ENCODE measurements around the gene CRYBB2.

DNA sequence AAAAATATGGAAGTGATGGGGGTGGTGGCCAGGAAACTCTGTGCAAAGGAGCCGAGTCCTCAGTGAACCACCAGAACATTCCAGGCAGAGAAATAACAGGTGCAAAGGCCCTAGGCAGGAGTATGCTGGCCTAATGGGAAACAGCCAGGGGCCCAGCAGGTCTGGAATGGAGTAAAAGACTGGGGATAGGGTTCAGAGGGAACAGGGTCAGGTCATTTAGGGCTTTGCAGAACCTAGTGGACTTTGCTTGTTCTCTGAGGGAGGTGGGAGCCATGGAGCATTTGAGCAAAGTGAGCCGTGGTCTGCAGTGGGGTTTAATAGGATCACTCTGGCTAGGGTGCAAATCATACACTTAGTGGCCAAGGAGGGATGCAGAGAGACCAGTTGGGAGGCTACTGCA lies 11.1 kb upstream of the CRYBB2 start:
- TF ChIP-seq, protein P1, sequence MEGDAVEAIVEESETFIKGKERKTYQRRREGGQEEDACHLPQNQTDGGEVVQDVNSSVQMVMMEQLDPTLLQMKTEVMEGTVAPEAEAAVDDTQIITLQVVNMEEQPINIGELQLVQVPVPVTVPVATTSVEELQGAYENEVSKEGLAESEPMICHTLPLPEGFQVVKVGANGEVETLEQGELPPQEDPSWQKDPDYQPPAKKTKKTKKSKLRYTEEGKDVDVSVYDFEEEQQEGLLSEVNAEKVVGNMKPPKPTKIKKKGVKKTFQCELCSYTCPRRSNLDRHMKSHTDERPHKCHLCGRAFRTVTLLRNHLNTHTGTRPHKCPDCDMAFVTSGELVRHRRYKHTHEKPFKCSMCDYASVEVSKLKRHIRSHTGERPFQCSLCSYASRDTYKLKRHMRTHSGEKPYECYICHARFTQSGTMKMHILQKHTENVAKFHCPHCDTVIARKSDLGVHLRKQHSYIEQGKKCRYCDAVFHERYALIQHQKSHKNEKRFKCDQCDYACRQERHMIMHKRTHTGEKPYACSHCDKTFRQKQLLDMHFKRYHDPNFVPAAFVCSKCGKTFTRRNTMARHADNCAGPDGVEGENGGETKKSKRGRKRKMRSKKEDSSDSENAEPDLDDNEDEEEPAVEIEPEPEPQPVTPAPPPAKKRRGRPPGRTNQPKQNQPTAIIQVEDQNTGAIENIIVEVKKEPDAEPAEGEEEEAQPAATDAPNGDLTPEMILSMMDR (IDR thresholded peaks at IDR 0.05 in 2 of 3, conservative IDR thresholded peaks at IDR 0.05 in 1 of 3; ENCODE audit: borderline replicate concordance in 1 of 3, insufficient read depth in 1 of 3, low read depth in 2 of 3, low read length in 2 of 3): no peak
- TF ChIP-seq POLR2AphosphoS5 (IDR thresholded peaks at IDR 0.05; ENCODE audit: low read depth, low read length) (no peak), SP1 (IDR thresholded peaks at IDR 0.05; ENCODE audit: low read depth) (no peak), TCF7L2 (IDR thresholded peaks at IDR 0.05; ENCODE audit: borderline replicate concordance, extremely low read depth, insufficient read depth, insufficient read length) (no peak), EZH2 (IDR thresholded peaks at IDR 0.05) (no peak), SIN3A (IDR thresholded peaks at IDR 0.05; ENCODE audit: low read depth) (no peak), ELF1 (IDR thresholded peaks at IDR 0.05; ENCODE audit: borderline replicate concordance, low read depth) (no peak), YY1 (IDR thresholded peaks at IDR 0.05; ENCODE audit: extremely low read depth, insufficient replicate concordance, low read depth, low read length) (no peak)
- TF ChIP-seq, protein P2, sequence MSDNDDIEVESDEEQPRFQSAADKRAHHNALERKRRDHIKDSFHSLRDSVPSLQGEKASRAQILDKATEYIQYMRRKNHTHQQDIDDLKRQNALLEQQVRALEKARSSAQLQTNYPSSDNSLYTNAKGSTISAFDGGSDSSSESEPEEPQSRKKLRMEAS (IDR thresholded peaks at IDR 0.05): no peak
- TF ChIP-seq, protein P3, sequence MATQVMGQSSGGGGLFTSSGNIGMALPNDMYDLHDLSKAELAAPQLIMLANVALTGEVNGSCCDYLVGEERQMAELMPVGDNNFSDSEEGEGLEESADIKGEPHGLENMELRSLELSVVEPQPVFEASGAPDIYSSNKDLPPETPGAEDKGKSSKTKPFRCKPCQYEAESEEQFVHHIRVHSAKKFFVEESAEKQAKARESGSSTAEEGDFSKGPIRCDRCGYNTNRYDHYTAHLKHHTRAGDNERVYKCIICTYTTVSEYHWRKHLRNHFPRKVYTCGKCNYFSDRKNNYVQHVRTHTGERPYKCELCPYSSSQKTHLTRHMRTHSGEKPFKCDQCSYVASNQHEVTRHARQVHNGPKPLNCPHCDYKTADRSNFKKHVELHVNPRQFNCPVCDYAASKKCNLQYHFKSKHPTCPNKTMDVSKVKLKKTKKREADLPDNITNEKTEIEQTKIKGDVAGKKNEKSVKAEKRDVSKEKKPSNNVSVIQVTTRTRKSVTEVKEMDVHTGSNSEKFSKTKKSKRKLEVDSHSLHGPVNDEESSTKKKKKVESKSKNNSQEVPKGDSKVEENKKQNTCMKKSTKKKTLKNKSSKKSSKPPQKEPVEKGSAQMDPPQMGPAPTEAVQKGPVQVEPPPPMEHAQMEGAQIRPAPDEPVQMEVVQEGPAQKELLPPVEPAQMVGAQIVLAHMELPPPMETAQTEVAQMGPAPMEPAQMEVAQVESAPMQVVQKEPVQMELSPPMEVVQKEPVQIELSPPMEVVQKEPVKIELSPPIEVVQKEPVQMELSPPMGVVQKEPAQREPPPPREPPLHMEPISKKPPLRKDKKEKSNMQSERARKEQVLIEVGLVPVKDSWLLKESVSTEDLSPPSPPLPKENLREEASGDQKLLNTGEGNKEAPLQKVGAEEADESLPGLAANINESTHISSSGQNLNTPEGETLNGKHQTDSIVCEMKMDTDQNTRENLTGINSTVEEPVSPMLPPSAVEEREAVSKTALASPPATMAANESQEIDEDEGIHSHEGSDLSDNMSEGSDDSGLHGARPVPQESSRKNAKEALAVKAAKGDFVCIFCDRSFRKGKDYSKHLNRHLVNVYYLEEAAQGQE (IDR thresholded peaks at IDR 0.05; ENCODE audit: low read depth): no peak
